Measurements from ENCODE around the gene PPP1R12B.
"Not testable (repeated sequence)": the region's sequence is repeated elsewhere in the genome, so short reads cannot be mapped to it uniquely, and the experiment has no call there.

- TF ChIP-seq, protein P1, sequence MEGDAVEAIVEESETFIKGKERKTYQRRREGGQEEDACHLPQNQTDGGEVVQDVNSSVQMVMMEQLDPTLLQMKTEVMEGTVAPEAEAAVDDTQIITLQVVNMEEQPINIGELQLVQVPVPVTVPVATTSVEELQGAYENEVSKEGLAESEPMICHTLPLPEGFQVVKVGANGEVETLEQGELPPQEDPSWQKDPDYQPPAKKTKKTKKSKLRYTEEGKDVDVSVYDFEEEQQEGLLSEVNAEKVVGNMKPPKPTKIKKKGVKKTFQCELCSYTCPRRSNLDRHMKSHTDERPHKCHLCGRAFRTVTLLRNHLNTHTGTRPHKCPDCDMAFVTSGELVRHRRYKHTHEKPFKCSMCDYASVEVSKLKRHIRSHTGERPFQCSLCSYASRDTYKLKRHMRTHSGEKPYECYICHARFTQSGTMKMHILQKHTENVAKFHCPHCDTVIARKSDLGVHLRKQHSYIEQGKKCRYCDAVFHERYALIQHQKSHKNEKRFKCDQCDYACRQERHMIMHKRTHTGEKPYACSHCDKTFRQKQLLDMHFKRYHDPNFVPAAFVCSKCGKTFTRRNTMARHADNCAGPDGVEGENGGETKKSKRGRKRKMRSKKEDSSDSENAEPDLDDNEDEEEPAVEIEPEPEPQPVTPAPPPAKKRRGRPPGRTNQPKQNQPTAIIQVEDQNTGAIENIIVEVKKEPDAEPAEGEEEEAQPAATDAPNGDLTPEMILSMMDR (conservative IDR thresholded peaks at IDR 0.05 in 1 of 2, IDR thresholded peaks at IDR 0.05 in 1 of 2; ENCODE audit: low read depth in 1 of 2, low read length in 2 of 2): not testable (repeated sequence)
- TF ChIP-seq EZH2 (IDR thresholded peaks at IDR 0.05; ENCODE audit: low read length, missing control alignments): not testable (repeated sequence)
Observed at GRCh38 chr1:202458651-202459050, 110.2 kb downstream of the PPP1R12B start.
